IPS-11a (cell line): ENCODE data around the gene SIN3A.
"Not testable (repeated sequence)": the region's sequence is repeated elsewhere in the genome, so short reads cannot be mapped to it uniquely, and the experiment has no call there.

ENCODE experiments used
- H3K4me3 ChIP-seq: one replicate; pipeline ENCODE4 v1.5.1; 2013; ENCODE audit warnings: low read depth, low read length, control low read depth

Gene SIN3A

DNA sequence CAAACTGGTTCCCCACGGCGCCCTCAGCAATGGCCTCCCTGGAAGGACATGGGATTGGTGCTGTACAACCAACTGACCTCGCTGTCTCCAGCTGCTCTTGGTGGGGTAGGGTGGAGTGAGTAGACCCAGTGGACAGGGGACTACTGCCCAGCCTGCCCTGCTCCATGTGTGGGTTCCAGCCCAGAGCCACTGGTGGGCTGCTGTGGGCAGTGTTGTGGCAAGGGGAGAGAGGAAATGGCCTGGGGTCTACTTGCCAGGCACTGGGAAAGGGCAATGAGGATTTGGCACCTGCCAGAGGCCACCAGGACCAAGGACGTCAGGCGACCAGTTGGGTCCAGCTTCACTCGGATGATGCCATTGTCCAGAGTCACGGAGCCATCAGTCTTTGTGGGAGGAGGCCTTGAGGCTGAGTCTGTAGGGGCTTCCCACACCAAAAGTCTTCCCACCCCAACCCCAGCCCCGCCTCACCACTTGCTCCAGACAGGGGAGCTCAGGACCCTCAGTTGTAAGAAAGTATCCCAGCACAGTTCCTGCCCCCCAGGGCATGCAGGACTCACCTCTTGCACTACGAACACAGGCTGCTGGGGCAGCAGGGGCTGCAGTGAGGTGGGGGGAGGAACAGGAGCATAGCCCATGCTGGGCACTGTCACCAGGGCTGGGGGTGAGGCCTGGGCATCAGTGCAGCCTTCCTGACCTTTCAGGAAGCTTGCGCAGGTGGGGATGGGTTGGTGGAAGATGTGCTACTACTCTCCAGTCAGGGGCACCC lies 92.5 kb downstream of the SIN3A start:
- H3K4me3 ChIP-seq, result no peak overlapping the region

DNA sequence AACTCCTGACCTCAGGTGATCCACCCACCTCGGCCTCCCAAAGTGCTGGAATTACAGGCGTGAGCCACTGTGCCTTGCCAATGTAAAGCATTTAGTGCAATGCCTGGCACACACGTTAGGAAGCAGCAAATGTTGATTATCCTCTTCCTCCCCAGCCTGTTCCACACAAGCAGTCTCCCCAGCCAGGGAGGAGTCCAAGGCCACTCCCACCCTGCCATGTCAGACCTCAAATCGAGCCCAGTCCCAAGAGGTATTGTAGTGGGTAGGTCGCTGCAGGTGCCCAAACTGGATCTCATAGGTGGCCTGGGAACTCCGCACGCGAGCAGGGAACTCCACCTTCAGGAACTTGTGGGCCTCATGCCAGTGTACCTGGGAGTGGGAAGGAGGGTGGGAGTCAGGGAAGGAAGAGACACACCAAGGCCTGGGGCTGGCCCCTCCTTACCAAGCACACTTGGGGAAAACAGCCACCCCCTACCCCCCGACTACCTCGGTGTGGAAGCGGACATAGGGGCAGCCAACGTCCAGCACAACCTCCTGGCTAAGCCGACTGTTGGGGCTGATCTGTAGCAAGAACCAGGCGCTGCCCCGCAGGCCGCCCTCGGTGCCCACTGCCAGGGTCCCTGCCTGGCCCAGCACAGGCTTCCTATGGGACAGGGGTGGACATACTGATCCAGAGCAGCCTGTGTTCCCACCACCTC lies 93.4 kb downstream of the SIN3A start:
- no peak overlapping the region for H3K4me3 ChIP-seq

GRCh38 chr15:75356517-75356916 lies 95.0 kb downstream of the SIN3A start:
- no peak overlapping the region for H3K4me3 ChIP-seq

DNA sequence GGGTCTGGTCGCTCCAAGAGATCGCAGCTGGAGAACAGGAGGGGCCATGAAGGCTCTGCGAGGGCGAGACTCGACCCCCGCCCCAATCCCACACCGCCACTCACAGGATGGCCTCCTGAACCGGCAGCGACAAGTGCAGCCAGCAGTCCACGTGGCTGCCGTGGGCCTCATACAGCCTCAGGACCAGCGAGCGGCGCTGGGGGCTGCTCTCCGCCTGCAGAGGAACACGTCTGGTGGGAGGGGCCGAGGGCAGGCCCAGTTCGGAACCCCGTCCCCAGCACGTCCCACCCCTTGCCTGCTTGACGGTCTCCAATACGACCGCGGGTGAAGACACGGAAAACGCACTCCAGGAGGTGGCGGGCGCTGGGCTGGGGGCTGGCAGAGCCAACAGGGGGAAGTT lies 95.5 kb downstream of the SIN3A start:
- H3K4me3 ChIP-seq, result no peak overlapping the region

DNA sequence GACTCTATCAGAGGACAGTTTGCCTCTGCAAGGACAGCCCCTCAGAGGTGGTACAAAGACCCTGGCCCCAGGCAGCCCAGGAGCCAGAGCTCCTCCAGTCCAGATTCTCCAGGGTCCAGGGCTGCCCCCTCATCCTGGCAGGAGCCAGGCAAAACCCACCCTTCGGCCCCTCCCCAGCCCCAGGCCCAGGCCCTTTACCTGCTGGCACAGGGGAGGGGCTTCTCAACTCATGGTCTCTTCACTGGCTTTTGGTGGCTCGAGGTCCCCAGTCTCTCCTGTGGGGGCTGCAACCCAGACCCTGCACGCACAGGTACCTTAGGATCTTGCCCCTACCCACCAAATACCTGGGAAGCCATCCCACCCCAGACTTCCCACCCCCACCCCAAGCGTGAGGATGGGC lies 96.1 kb downstream of the SIN3A start:
- no peak overlapping the region for H3K4me3 ChIP-seq

- H3K4me3 ChIP-seq, result no peak overlapping the region
These were observed 97.0 kb downstream of the SIN3A start for GRCh38 chr15:75354454-75354853.

DNA sequence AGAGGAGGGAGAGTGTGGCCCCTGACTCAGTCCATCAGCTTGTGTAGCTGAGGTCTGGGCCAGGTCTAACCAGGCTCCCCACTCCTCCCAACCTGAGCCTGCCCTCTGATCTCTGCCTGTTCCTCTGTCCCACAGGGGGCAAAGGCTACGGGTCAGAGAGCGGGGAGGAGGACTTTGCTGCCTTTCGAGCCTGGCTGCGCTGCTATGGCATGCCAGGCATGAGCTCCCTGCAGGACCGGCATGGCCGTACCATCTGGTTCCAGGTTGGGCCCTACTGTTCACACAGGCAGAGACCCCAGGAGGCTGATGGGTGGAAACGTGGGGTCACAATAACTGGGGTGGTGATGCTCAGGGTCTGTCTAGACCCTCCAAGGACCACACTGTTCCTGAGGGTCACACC lies 97.9 kb downstream of the SIN3A start:
- H3K4me3 ChIP-seq, result no peak overlapping the region

DNA sequence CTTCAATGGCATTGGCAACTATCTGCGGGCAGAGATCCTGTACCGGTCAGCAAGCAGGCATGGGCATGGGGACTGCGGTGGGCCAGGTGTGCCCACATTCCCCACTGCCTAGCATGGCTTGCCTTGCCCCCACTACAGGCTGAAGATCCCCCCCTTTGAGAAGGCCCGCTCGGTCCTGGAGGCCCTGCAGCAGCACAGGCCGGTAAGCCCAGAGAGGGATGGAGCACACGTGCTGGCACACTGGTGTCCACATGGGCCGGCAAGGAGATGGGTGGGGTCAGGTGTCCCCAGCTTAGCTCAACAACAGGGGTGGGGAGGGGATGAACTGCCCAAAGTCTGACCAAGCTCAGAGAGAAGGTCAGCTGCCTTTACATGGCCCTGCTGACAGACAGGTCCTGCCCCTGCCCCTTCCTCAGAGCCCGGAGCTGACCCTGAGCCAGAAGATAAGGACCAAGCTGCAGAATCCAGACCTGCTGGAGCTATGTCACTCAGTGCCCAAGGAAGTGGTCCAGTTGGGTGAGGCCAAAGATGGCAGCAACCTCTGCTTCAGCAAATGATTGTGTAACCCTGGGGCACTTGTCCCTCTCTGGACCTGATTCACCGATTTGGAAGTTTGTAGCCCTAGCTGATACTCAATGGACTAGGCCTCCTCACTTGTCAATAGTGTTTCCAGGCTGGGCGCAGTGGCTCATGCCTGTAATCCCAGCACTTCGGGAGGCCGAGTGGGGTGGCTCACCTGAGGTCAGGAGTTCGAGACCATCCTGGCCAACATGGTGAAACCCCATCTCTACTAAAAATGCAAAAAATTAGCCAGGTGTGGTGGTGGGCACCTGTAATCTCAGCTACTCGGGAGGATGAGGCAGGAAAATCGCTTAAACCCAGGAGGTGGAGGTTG lies 99.1 kb downstream of the SIN3A start:
- H3K4me3 ChIP-seq, result no peak overlapping the region

GRCh38 chr15:75350601-75351361 lies 100.7 kb downstream of the SIN3A start:
- H3K4me3 ChIP-seq, result no peak overlapping the region

DNA sequence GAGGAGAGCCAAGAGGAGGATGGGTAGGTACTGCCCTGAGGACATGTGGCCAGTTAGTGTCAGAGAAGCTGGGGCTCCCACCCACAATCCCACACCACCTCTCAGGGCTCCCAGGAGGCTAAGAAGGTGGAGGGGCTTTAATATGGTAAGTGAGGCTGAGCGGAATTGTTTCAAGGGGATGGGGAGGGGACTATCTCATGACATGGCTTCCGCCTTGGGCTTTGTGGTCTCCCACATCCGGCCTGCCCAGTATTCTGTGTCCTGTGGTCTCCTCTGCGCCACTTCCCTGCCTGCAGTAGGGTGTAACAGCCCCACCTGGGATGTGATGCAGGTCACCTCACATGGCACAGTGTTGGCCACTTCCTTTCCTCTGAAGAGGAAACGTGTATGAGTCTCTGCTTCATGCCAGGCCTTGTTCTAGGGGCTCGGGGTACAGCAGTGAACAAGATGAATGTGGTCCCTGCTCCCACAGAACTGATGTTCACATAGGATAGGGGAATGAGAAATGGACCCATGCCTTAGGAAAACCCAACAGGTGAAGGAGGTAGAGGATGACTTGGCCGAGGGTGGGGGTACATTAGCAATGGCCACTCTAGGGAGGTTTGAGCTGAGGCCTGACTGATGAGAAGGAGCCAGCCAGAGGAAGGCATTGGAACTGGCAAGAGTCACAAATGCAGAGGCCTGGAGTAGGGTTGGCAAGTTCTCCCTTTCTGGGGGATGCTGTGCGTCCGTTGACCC lies 101.5 kb downstream of the SIN3A start:
- H3K4me3 ChIP-seq, result no peak overlapping the region

- H3K4me3 ChIP-seq, result not testable (repeated sequence)
These were observed 102.2 kb downstream of the SIN3A start for GRCh38 chr15:75349351-75349669.

GRCh38 chr15:75348562-75349350 lies 102.7 kb downstream of the SIN3A start:
- H3K4me3 ChIP-seq, result peak overlapping the region; percentile 72

GRCh38 chr15:75348034-75348561 lies 103.4 kb downstream of the SIN3A start:
- H3K4me3 ChIP-seq, result peak overlapping the region; percentile 72

DNA sequence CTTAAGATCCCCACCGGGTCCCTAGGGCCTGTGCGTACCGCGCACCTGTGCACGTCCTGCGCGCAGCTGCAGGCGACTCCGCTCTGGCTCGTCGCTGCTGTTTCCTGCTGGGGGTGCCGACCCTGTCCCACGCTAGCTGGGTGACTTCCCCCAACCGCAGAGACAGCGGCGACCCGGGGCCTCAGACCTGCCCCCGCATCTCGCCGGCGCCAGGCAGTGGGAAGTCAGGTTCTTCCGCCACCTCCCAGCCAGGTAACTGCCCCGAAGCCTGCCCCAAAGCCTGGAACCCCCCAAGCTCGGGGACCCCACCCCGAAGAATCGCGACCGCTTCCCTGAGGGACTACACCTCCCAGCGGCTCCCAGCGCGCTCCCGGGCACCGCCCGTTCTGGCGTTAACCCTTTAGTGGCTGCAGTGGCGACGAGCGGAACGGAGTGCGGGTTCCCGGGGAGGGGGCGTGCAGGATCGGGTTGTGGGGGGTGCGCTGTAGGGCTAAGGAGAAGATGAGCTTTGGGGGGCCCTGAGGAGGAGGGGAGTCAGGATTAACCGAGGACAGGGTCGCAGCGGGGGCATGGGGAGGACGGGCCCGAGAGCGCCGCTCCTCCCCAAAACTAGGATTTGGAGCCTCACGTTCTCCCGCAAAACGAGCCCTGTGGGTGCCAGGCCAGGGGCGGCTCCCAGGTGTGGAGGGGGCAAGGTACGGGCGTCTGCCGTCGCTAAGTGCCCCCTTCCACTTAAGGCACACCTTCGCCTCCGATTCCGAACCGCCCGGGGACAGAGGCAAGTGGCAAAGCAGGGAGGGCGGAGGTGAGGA lies 104.1 kb downstream of the SIN3A start:
- H3K4me3 ChIP-seq, result peak overlapping the region; percentile 72

GRCh38 chr15:75346796-75347221 lies 104.7 kb downstream of the SIN3A start, which contains the start of gene NEIL1:
Gene NEIL1 (plus strand): TSS chr15:75347039. CDS start chr15:75348906, 1,867 bp downstream.
- H3K4me3 ChIP-seq, result peak within 1 kb of the TSS; percentile 72

- H3K4me3 ChIP-seq, result not testable (repeated sequence)
These were observed 107.5 kb downstream of the SIN3A start for GRCh38 chr15:75343953-75344352.

- no peak overlapping the region for H3K4me3 ChIP-seq
These were observed 109.3 kb downstream of the SIN3A start for GRCh38 chr15:75342221-75342620.

- H3K4me3 ChIP-seq, result no peak overlapping the region
These were observed 111.8 kb downstream of the SIN3A start for GRCh38 chr15:75339531-75340240.
